OCI-LY7 (cell line): ENCODE measurements around the gene DNAAF1. TPM values are rescaled to one million over a fixed set of nuclear protein-coding genes. Genes with fewer than 3 reads are reported as not detected.

Source experiments
- BruUV-seq: library from RNA; stranded (reverse); fragments of 400-500 nt; replicated peaks from 2 replicates; lab custom pipeline; 2021; lab: Mats Ljungman, UMichigan
- CTCF ChIA-PET: fragments of 300-600 bp; sonication (Branson Sonifier 250); formaldehyde crosslinking; loops from one replicate; lab custom pipeline; 2022; ENCODE audit warnings: antibody characterized with exemption; ENCODE audit not compliant: unreplicated experiment; lab: Charles Lee
- POLR2A ChIA-PET: fragments of 300-600 bp; sonication (Branson Sonifier 250); formaldehyde crosslinking; loops from one replicate; lab custom pipeline; 2022; ENCODE audit warnings: antibody characterized with exemption; lab: Charles Lee
- DNase-seq: peaks from one replicate; pipeline ENCODE4 v3.0.0-alpha.2; 2015; ENCODE audit warnings: low spot score
- H2AFZ ChIP-seq: fragments of 200-600 bp; sonication (generic), shearing (Covaris generic); 2 replicates; pipeline ENCODE4 v1.6.1; 2014; ENCODE audit warnings: mild to moderate bottlenecking, antibody characterized with exemption, low read length, moderate library complexity
- H3K27ac ChIP-seq: fragments of 200-600 bp; sonication (generic); 2 replicates; pipeline ENCODE4 v1.5.1; 2014; ENCODE audit warnings: mixed run types, low read depth, mild to moderate bottlenecking, moderate library complexity, low read length, inconsistent platforms; ENCODE audit not compliant: poor library complexity, severe bottlenecking
- H3K36me3 ChIP-seq: fragments of 200-600 bp; sonication (generic); 2 replicates; pipeline ENCODE4 v1.6.1; 2014; ENCODE audit warnings: mild to moderate bottlenecking, antibody characterized with exemption, low read length, moderate library complexity, mixed read lengths; ENCODE audit not compliant: insufficient read depth
- H3K4me1 ChIP-seq: fragments of 200-600 bp; sonication (generic); 2 replicates; pipeline ENCODE4 v1.5.1; 2014; ENCODE audit warnings: mild to moderate bottlenecking, low read length; ENCODE audit not compliant: insufficient read depth, poor library complexity, severe bottlenecking
- H3K4me2 ChIP-seq: fragments of 200-600 bp; sonication (generic); 2 replicates; pipeline ENCODE4 v1.6.1; 2014; ENCODE audit warnings: mild to moderate bottlenecking, low read length
- H3K4me3 ChIP-seq: fragments of 200-600 bp; sonication (generic); 2 replicates; pipeline ENCODE4 v1.5.1; 2014; ENCODE audit warnings: mild to moderate bottlenecking, low read depth, low read length; ENCODE audit not compliant: poor library complexity, severe bottlenecking
- H3K79me2 ChIP-seq: fragments of 200-600 bp; sonication (generic); 2 replicates; pipeline ENCODE4 v1.6.1; 2016; ENCODE audit warnings: low read depth, mild to moderate bottlenecking, low read length, moderate library complexity, mixed read lengths; ENCODE audit not compliant: insufficient read depth
- H3K9me2 ChIP-seq: fragments of 200-600 bp; sonication (generic); 2 replicates; pipeline ENCODE4 v1.6.1; 2016; ENCODE audit warnings: mild to moderate bottlenecking, low read length, mixed read lengths; ENCODE audit not compliant: insufficient read depth
- H3K9me3 ChIP-seq: fragments of 200-600 bp; sonication (generic); 2 replicates; pipeline ENCODE4 v1.6.1; 2014; ENCODE audit warnings: mild to moderate bottlenecking, mixed run types, low read length, mixed read lengths
- H4K20me1 ChIP-seq: fragments of 200-600 bp; sonication (generic); 2 replicates; pipeline ENCODE4 v1.6.1; 2014; ENCODE audit warnings: mild to moderate bottlenecking, antibody characterized with exemption, low read length, moderate library complexity, mixed read lengths; ENCODE audit not compliant: insufficient read depth
- CTCF ChIP-seq: fragments of 200-600 bp; sonication (generic); conservative IDR thresholded peaks from 2 replicates; pipeline ENCODE4 v1.5.1; 2014; ENCODE audit warnings: mild to moderate bottlenecking, antibody characterized with exemption, low read length, moderate library complexity, mixed read lengths
- EZH2phosphoT487 ChIP-seq: fragments of 200-600 bp; sonication (generic); IDR thresholded peaks from 2 replicates; pipeline ENCODE4 v1.6.1; 2018; ENCODE audit warnings: low read depth, borderline replicate concordance, mild to moderate bottlenecking, mixed run types, antibody characterized with exemption, low read length, moderate library complexity, mixed read lengths
- intact Hi-C: fragments of 100-400 bp; cut with micrococcal nuclease; formaldehyde crosslinking; loops from one replicate; pipeline ENCODE4 v1.10.0; 2022; ENCODE audit not compliant: unreplicated experiment
- total RNA-seq, 2 experiments: library from RNA; depleted of rRNA in 1 of 2; stranded (reverse); fragments of >200 nt in 1 of 2; shearing (Covaris generic) in 1 of 2; gene quantifications; 2 replicates each; pipeline ENCODE4 v1.2.3, GENCODE V29; 2014 to 2022

Gene DNAAF1
- total RNA-seq, 2 experiments from 2014 or later: 0.34 TPM; not detected in 1

GRCh38 chr16:84218176-84218823, 73.2 kb downstream of the DNAAF1 start:
- no peak for DNase-seq
- no peaks in the 10 kb centered on the region for H3K79me2 ChIP-seq
- H2AFZ ChIP-seq: no peak overlapping the region
- no peaks in the 10 kb centered on the region for H3K9me3 ChIP-seq
- H3K4me2 ChIP-seq: no peak overlapping the region
- no peaks in the 10 kb centered on the region for H3K4me1 ChIP-seq
- TF ChIP-seq EZH2phosphoT487: no peak
- TF ChIP-seq CTCF: no peak
- H3K4me3 ChIP-seq: no peak overlapping the region
- H3K36me3 ChIP-seq: no peaks in the 10 kb centered on the region
- no peaks in the 10 kb centered on the region for H4K20me1 ChIP-seq
- CTCF ChIA-PET: no interaction called here
- POLR2A ChIA-PET: no interaction called here
- H3K9me2 ChIP-seq: no peaks in the 10 kb centered on the region
- no TSS peak for BruUV-seq
- intact Hi-C loops: no loop called here
- H3K27ac ChIP-seq: no peak overlapping the region

- no peaks in the 10 kb centered on the region for H4K20me1 ChIP-seq
- no peaks in the 10 kb centered on the region for H3K79me2 ChIP-seq
- H3K9me2 ChIP-seq: no peaks in the 10 kb centered on the region
- no TSS peak for BruUV-seq
- TF ChIP-seq EZH2phosphoT487: no peak
- no peak for TF ChIP-seq CTCF
- no peak overlapping the region for H3K4me2 ChIP-seq
- H3K9me3 ChIP-seq: no peaks in the 10 kb centered on the region
- no peak overlapping the region for H3K27ac ChIP-seq
- no peak for DNase-seq
- no peak overlapping the region for H2AFZ ChIP-seq
- POLR2A ChIA-PET: no interaction called here
- H3K4me3 ChIP-seq: no peak overlapping the region
- CTCF ChIA-PET: no interaction called here
- intact Hi-C loops: no loop called here
- no peaks in the 10 kb centered on the region for H3K4me1 ChIP-seq
- no peaks in the 10 kb centered on the region for H3K36me3 ChIP-seq
These were observed 73.8 kb downstream of the DNAAF1 start for GRCh38 chr16:84218956-84219355.

GRCh38 chr16:84220851-84221250, 75.7 kb downstream of the DNAAF1 start:
- Histone ChIP-seq H3K79me2 (no peaks in the 10 kb centered on the region), H3K4me2 (no peak overlapping the region), H3K36me3 (no peaks in the 10 kb centered on the region), H3K27ac (no peak overlapping the region), H3K4me1 (no peaks in the 10 kb centered on the region), H3K9me2 (no peaks in the 10 kb centered on the region), H4K20me1 (no peaks in the 10 kb centered on the region), H3K4me3 (no peak overlapping the region), H3K9me3 (no peaks in the 10 kb centered on the region), H2AFZ (no peak overlapping the region)
- no TSS peak for BruUV-seq
- TF ChIP-seq CTCF: no peak
- TF ChIP-seq EZH2phosphoT487: no peak
- ChIA-PET POLR2A (interaction anchor here (0.5 to 0.7 kb wide), 2 partner anchors 175 to 1405 kb away, joined by 4 read pairs; no protein-coding TSS in a partner anchor), CTCF (no interaction called here)
- intact Hi-C loops: no loop called here
- no peak for DNase-seq
